ENCODE results near the gene PALB2.
A peak's percentile ranks its signal among the peaks of the same experiment; 100 is the strongest.

PALB2 gene

GRCh38 chr16:23581764-23582163 is 59.3 kb downstream of the PALB2 start:
- no peak for DNase-seq (ENCODE audit: low read depth)

DNA sequence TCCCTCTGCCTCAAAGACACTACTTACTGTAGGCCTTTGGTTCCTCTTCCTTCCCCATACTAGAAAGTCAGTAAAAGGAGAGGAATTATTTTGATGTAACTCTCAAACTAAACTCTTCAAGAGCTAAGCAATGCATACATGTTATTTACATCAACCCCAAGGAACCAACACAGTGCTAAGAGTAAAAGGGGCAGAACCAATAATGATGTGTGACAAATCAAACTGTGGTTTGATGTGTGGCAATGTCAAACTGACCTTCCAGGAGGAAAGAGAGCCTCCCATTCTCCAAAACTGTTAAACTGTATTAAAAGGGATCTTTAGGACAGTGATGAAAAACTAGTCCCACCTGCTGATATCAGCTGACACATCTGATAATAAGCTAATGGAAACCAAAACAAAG is 60.7 kb downstream of the PALB2 start:
- DNase-seq (ENCODE audit: low read depth), result no peak

GRCh38 chr16:23579371-23579770 is 61.7 kb downstream of the PALB2 start:
- DNase-seq (ENCODE audit: low read depth), result no peak

DNA sequence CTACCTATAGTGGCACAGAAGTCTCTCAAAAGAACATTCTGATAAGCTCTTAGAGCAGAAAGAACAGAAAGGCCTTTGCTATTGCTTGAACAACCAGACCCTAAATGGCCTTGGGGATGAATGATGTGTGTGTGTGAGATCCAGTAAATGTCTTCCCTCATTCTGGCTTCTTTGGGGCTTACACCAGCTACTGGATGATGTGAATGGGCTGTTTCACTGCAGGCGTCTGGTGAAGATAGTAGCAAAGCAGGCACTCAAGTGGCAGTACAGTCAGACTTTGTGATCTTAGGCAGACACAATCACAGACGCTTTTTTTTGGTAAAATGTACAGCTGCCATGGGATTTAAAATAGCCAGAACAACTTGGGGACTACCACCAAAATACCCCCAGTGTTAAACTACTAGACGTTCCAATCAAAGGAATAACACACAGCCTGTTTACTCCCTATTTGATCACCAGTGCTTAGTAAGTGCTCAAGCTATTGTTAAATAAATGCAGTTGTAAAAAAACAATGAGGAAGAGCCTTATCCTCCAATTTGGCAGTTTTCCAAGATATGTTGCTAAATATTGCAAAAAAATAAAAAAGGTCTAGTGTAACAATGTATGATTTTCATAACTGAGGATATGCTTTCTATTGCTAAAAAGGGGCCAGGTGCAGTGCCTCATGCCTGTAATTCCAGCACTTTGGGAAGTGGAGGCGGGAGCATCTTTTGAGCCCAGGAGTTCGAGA is 62.8 kb downstream of the PALB2 start:
- DNase-seq (ENCODE audit: low read depth), result no peak

DNA sequence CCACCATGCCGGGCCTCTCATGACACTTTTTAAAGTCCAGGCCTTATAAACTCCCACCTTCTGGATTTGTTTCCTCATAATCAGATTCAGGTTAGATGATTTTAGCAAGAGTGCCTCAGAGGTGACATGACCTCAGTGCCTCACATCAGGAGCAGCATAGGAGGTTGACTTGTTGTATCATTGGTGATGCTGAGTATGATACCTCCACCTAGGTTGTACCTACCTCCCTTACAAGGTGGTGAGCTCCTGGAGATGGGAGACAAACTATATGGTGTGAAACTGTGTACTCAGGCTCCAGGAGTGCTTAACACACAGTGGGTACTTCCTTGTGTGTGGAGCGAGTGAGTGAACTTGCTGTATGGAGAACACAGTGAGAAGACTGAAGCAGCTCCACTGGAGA is 63.6 kb downstream of the PALB2 start:
- DNase-seq (ENCODE audit: low read depth), result no peak

DNA sequence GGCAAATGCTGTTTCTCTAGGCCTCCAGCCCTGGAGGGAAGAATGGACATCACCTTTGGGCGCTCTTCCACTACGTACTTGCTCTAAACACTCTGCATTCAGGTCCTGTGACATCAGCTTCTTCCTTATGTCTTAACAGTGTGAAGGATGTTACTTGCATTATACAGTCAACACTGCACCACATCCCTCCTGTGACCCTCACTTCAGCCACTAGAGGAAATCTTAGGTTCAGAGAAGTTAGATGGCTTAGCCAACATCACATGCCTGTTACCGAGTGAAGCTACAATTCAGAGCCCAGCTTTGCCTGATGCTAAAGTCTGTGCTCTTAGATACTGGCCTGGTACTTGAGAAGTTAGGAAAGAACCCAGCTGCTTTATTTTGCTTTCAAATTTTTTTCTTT is 65.3 kb downstream of the PALB2 start:
- no peak for DNase-seq (ENCODE audit: low read depth)

DNA sequence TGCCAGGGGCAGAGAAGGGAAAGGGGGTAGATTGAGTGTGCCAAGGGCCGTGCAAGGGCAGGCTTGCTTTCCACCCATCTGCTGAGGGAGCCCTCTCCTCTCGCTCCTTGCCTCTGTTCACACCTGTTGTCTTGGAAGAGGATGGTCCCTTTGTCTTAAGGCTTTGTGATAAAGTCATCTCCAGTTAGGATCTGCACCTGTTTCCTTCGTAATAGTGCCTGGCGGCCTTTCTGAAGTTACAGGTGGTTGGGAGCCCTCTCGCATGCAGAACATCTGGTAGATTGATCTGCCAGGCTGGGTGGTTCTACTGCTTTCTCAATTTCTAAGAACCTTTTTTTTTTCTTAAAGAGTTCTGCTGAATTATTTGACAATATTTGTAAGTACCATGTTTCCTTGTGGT is 67.3 kb downstream of the PALB2 start:
- no peak for DNase-seq (ENCODE audit: low read depth)

DNA sequence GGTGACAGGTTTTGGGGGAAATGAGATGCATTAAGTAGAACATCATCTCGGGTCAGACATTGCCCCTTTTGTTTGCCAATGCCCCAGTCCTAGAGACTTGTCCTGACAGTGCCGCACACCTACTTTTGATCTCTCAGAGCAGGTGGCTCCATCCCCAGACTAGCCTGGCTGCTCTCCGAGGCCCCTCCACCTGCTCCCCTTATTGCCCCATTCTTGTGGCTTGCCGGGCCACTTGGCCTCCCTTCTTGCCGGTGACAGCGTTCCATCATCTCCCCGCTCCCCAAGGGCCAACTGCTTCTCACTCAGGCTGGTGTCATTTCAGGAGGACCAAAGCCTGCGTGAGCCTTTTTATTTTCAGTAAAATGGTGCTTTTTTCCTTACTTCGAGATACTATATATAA is 68.7 kb downstream of the PALB2 start:
- no peak for DNase-seq (ENCODE audit: low read depth)

DNA sequence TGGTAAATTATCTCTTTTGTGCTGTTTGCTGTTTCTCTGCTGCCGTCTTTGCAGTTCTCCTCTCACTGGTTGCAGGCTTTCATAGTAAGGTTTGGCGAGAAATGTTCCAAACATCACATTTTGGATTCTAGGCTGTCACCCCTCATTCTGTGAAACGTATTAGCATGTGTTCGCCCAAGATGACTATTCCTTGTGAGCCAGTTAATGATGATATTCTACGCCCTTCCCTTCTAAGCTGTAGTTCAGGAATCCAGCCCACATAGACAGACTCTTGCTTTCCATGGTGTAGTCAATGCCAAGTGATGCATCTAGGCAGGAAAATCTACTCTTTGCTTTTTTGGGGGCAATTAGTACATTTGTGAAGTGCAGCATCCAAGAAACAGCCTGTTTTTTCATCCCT is 69.2 kb downstream of the PALB2 start:
- DNase-seq (ENCODE audit: low read depth), result no peak

DNA sequence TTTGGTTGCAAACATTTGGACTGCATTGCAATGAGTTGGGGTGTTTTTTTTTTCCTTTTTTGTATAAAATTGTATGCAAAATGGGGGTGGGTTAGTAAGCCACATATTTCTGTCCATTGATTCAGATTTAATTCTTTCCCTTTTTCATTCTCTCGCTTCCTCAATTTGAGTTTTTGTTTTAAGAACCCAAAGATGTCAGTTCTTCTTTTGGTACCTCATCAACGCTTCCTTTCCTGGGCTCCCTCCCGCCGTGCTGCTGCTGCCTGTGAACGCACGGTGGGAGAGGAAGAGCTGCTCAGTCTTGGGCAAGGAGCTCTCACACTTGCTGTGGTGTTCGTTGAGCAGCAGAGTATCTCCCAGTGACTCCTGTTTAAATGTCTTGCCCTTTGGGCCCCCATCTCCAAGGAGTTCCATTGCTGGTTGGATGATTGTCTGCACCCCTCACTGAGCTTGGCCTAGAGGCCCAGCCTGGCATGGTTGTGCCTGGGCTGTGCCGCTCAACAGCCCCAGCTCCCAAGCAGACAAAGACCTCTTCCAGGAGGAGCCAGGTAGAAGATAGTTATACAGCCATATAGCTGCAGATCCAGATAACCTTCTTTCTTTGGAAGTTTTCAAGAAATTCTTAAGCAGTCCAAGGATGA is 70.0 kb downstream of the PALB2 start:
- DNase-seq (ENCODE audit: low read depth), result no peak

- DNase-seq (ENCODE audit: low read depth), result no peak
Observed at GRCh38 chr16:23567602-23568001, 73.5 kb downstream of the PALB2 start.

DNA sequence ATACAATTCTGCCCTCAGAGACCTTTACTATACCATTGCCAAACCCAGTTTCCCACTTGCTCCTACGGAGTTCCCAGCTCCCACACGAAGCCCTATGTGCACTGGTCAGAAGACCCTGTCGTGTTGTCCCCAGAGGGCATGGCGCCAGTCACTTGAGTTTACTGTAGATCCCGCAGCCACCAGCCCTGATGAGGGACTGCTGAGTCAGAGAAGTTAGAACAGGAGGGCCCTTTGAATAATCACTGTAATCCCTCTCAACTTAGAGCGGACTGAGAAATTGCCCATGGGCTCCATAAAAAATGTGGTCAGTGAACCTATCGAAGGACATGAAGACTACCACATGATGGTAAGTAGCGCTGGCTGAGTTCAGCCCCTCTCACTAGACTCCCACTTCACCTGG is 74.4 kb downstream of the PALB2 start:
- no peak for DNase-seq (ENCODE audit: low read depth)

DNA sequence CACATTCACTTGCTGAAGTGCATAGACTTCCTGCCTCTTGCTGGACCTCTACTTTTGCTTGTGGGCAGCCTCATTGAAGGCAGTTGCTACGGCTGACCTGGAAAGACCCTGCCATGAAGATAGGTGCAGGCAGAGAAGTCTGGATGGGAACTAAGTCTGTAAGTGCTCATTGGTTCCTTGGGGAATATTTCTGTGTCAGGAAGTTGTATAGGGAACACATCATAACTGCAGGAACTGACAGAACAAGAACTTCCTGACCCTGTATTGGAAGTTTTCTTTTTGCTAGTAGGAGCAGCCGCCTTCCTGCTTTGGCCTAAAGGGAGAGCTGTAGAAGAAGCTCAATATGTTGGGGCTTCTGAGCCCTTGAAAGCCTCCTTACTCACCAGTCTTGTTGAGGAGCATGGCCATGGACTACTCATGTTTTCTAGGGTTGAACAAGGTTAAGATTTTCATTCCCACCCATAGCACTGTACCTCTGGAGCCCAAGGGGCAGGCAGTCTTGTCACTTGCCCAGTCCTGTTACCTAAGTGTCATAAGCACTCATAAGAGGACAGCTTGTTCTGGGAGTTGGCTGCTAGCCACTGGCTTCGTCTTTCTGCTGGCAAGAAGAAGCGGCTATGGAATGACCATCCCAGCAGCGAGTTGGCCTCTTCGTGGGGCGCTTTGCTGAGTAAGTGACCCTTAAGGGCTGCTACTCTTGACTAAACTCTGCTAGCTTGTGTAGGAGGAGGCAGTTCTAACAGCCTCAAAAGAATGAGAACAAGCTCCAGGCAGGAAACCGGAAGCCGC is 76.3 kb downstream of the PALB2 start:
- no peak for DNase-seq (ENCODE audit: low read depth)

- DNase-seq (ENCODE audit: low read depth), result no peak
Observed at GRCh38 chr16:23563186-23563585, 77.9 kb downstream of the PALB2 start.

GRCh38 chr16:23562505-23562904 is 78.6 kb downstream of the PALB2 start:
- DNase-seq (ENCODE audit: low read depth), result no peak

DNA sequence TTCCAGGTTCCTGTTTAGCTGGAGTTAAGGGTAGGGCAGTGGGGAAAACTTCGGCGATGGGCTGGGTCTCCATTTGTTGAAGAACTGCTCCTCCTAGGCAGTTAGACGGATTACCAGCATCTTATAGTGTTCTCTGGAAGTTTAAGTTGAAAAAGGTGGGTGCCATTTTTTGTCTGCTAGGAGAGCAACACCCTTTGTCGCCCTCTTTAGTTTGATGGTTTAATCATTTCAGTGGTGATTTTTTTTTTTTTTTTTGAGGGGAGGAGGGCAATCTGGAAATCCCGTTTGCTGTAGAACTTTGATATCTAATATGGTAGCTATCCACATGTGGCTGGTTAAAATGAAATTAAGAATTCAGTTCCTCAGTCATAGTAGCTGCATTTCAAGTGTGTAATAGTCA is 79.5 kb downstream of the PALB2 start:
- no peak for DNase-seq (ENCODE audit: low read depth)

GRCh38 chr16:23557779-23558702 is 83.1 kb downstream of the PALB2 start:
- peak; percentile 6 for DNase-seq (ENCODE audit: low read depth)

- peak; percentile 95 for DNase-seq (ENCODE audit: low read depth)
Observed at GRCh38 chr16:23556881-23557778, 84.0 kb downstream of the PALB2 start, which contains the start of the genes EARS2 and UBFD1. TSS of gene EARS2 (minus strand) at chr16:23557350. CDS start at chr16:23557343, 7 bp downstream. TSS of gene UBFD1 (plus strand) at chr16:23557727. CDS start at chr16:23557743, 16 bp downstream.

DNA sequence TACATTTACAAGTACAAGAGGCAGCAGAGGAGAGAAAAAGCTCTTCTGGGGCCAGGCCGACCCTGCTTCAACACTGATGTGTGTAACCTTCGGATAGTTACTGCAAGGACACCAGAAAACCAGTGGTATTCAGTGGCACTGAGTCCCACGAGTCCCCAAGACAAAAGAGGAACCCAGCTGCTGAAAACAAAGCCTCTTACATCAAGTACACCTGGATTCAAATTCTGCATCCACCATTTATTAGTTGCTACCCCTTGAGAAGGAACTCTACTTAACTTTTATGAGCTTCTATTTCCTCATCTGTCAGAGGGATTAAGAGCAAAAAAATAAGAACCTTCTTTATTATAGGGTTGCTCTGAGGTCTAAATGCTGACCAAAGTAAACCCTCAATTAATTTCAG is 86.6 kb downstream of the PALB2 start:
- no peak for DNase-seq (ENCODE audit: low read depth)
